ENCODE data around the gene PRKACA.

PRKACA gene

GRCh38 chr19:14161305-14161704 is 43.7 kb upstream of the PRKACA start:
- in situ Hi-C loops (cut with HindIII; ENCODE audit: low sequenced_read_pairs) = no loop called here
- no peak for TF ChIP-seq CTCF (IDR thresholded peaks at IDR 0.05; ENCODE audit: low read depth, low read length)
- no peak for DNase-seq (ENCODE audit: low read depth, low spot score)
- H3K4me3 ChIP-seq (ENCODE audit: low read depth, low read length) = no peak overlapping the region

- TF ChIP-seq CTCF (IDR thresholded peaks at IDR 0.05; ENCODE audit: low read depth, low read length) = no peak
- H3K4me3 ChIP-seq (ENCODE audit: low read depth, low read length) = no peak overlapping the region
- no peak for DNase-seq (ENCODE audit: low read depth, low spot score)
- in situ Hi-C loops (cut with HindIII; ENCODE audit: low sequenced_read_pairs) = no loop called here
Observed at GRCh38 chr19:14160017-14160703, 42.6 kb upstream of the PRKACA start.

GRCh38 chr19:14159059-14159458 is 41.5 kb upstream of the PRKACA start:
- in situ Hi-C loops (cut with HindIII; ENCODE audit: low sequenced_read_pairs) = no loop called here
- DNase-seq (ENCODE audit: low read depth, low spot score) = no peak
- no peak for TF ChIP-seq CTCF (IDR thresholded peaks at IDR 0.05; ENCODE audit: low read depth, low read length)
- H3K4me3 ChIP-seq (ENCODE audit: low read depth, low read length) = no peak overlapping the region

- in situ Hi-C loops (cut with HindIII; ENCODE audit: low sequenced_read_pairs) = no loop called here
- no peak for TF ChIP-seq CTCF (IDR thresholded peaks at IDR 0.05; ENCODE audit: low read depth, low read length)
- DNase-seq (ENCODE audit: low read depth, low spot score) = no peak
- no peak overlapping the region for H3K4me3 ChIP-seq (ENCODE audit: low read depth, low read length)
Observed at GRCh38 chr19:14158276-14159023, 40.9 kb upstream of the PRKACA start.

- in situ Hi-C loops (cut with HindIII; ENCODE audit: low sequenced_read_pairs) = no loop called here
- TF ChIP-seq CTCF (IDR thresholded peaks at IDR 0.05; ENCODE audit: low read depth, low read length) = no peak
Observed at GRCh38 chr19:14156971-14157717, 39.6 kb upstream of the PRKACA start.

GRCh38 chr19:14156122-14156521 is 38.6 kb upstream of the PRKACA start:
- DNase-seq (ENCODE audit: low read depth, low spot score) = no peak
- in situ Hi-C loops (cut with HindIII; ENCODE audit: low sequenced_read_pairs) = no loop called here
- H3K4me3 ChIP-seq (ENCODE audit: low read depth, low read length) = no peak overlapping the region
- TF ChIP-seq CTCF (IDR thresholded peaks at IDR 0.05; ENCODE audit: low read depth, low read length) = no peak

More at GRCh38 chr19:14156971-14157717, 39.6 kb upstream of the PRKACA start:
- no peak for DNase-seq (ENCODE audit: low read depth, low spot score)
- no peak overlapping the region for H3K4me3 ChIP-seq (ENCODE audit: low read depth, low read length)

Measured in astrocyte of the spinal cord (primary cell).